Measurements from ENCODE around the gene ENGASE. TPM values are rescaled to one million over a fixed set of nuclear protein-coding genes. Genes with fewer than 3 reads are reported as not detected.
A peak's percentile ranks its signal among the peaks of the same experiment; 100 is the strongest.

The ENGASE gene
- total RNA-seq, 2 experiments from 2014 or later = 41.3 to 41.8 TPM

- CTCF ChIA-PET = interaction anchor here (0.7 to 1.6 kb wide), 2 partner anchors 10 to 43 kb away, joined by 3 read pairs; no protein-coding TSS in a partner anchor
- no peaks in the 10 kb centered on the region for H3K36me3 Mint-ChIP-seq (ENCODE audit: low read depth)
- no peak overlapping the region for H3K27ac Mint-ChIP-seq
- DNase-seq = no peak
- no peak for TF ChIP-seq CTCF (IDR thresholded peaks at IDR 0.05)
- no peaks in the 10 kb centered on the region for H3K4me1 Mint-ChIP-seq (ENCODE audit: low read depth)
- POLR2A ChIA-PET = no interaction called here
- ATAC-seq = no peak
- H3K27me3 Mint-ChIP-seq = peaks cover 2% of the 10 kb centered on the region
- intact Hi-C loops (cut with micrococcal nuclease) = loop anchor here (10.0 kb wide), 1 partner anchor 355 kb away; no protein-coding TSS in a partner anchor
- no peak overlapping the region for H3K4me3 Mint-ChIP-seq
- no peaks in the 10 kb centered on the region for H3K9me3 Mint-ChIP-seq
These were observed 34.7 kb upstream of the ENGASE start for GRCh38 chr17:79039886-79040285.

DNA sequence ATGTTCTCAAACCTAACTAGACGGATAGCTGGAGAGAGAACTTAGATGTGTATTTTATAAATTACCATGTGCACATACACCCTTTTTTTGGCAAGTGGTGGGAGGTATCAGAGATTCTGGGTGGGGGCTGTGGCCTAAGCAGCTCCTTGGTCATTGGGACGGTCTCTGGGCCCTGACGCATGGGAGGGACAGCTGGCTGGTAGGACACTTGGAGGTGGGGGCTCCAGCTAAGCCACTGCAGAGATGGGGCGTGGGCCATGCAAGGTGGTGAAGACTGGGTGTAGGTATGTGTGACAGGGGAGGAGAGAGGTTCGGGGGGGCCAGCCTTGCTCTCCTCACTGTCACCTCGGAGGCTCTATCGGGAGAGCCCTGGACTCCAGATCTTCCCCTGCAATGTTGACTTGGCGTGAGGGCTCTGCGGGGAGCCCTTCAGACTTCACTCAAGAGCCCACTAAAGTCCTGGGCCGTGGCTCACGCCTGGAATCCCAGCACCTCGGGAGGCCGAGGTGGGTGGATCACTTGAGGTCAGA, 33.5 kb upstream of the ENGASE start:
- no peak for TF ChIP-seq CTCF (IDR thresholded peaks at IDR 0.05)
- H3K9me3 Mint-ChIP-seq = no peaks in the 10 kb centered on the region
- H3K4me1 Mint-ChIP-seq (ENCODE audit: low read depth) = no peaks in the 10 kb centered on the region
- intact Hi-C loops (cut with micrococcal nuclease) = loop anchor here (10.0 kb wide), 1 partner anchor 354 kb away; no protein-coding TSS in a partner anchor
- H3K4me3 Mint-ChIP-seq = no peak overlapping the region
- POLR2A ChIA-PET = no interaction called here
- DNase-seq (no peak), ATAC-seq (no peak)
- H3K36me3 Mint-ChIP-seq (ENCODE audit: low read depth) = no peaks in the 10 kb centered on the region
- CTCF ChIA-PET = interaction anchor here (1.1 to 2.7 kb wide), 7 partner anchors 8 to 53 kb away, joined by 3 to 17 read pairs (median 5); no protein-coding TSS in a partner anchor
- no peak overlapping the region for H3K27ac Mint-ChIP-seq
- peaks cover 6% of the 10 kb centered on the region for H3K27me3 Mint-ChIP-seq

- no peaks in the 10 kb centered on the region for H3K9me3 Mint-ChIP-seq
- ATAC-seq = no peak
- peaks cover 6% of the 10 kb centered on the region for H3K27me3 Mint-ChIP-seq
- ChIA-PET CTCF (interaction anchor here (0.7 to 2.7 kb wide), 23 partner anchors 9 to 377 kb away, joined by 3 to 17 read pairs (median 4); no protein-coding TSS in a partner anchor), POLR2A (interaction anchor here (0.7 kb wide), 1 partner anchor 90 kb away, joined by 3 read pairs; no protein-coding TSS in a partner anchor)
- H3K27ac Mint-ChIP-seq = no peak overlapping the region
- no peaks in the 10 kb centered on the region for H3K36me3 Mint-ChIP-seq (ENCODE audit: low read depth)
- no peak for TF ChIP-seq CTCF (IDR thresholded peaks at IDR 0.05)
- intact Hi-C loops (cut with micrococcal nuclease) = loop anchor here (10.0 kb wide), 1 partner anchor 353 kb away; no protein-coding TSS in a partner anchor
- no peak for DNase-seq
- H3K4me1 Mint-ChIP-seq (ENCODE audit: low read depth) = no peaks in the 10 kb centered on the region
- H3K4me3 Mint-ChIP-seq = no peak overlapping the region
These were observed 32.8 kb upstream of the ENGASE start for GRCh38 chr17:79041723-79042420.

DNA sequence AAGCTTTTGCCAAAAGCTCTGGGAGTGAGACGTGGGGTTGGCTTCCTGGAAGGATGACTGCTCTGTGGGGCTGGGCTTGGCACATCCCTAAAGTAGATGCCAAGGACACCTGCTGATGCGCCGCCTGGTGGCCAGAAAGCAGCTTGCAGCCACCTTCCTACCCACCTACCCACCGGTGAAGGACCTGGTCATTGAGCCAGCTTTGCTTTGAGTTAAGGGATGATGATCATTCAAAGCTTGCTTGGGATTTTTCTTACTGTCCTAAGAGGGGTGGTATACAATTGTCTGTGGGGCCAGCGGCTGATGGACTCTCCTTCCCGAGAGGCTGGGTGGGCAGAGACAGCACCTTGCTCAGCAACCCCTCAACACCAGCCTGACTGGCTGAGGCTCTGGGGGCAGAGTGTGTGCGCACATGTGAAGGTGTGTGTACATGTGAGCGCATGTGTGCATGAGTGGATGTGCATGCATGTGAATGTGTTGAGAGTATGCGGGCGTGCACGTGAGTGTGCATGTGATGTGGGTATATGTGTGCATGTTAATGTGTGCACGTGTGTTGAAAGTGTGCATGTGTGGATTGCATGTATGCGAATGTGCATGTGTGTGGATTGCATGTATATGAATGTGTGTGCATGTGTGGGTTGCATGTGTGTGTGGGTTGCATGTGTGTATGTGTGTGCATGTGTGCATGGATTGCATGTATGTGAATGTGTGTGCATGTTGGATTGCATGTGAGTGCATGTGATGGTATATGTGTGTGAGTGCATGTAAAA, 32.0 kb upstream of the ENGASE start:
- H3K27me3 Mint-ChIP-seq = peaks cover 6% of the 10 kb centered on the region
- no peak overlapping the region for H3K4me3 Mint-ChIP-seq
- no peak overlapping the region for H3K27ac Mint-ChIP-seq
- peak; percentile 80 for TF ChIP-seq CTCF (IDR thresholded peaks at IDR 0.05)
- intact Hi-C loops (cut with micrococcal nuclease) = loop anchor here (10.0 kb wide), 1 partner anchor 352 kb away; no protein-coding TSS in a partner anchor
- no peaks in the 10 kb centered on the region for H3K9me3 Mint-ChIP-seq
- DNase-seq = peak; percentile 85
- ATAC-seq = peak; percentile 68
- no peaks in the 10 kb centered on the region for H3K4me1 Mint-ChIP-seq (ENCODE audit: low read depth)
- no peaks in the 10 kb centered on the region for H3K36me3 Mint-ChIP-seq (ENCODE audit: low read depth)
- ChIA-PET CTCF (interaction anchor here (0.7 to 2.7 kb wide), 23 partner anchors 9 to 378 kb away, joined by 3 to 17 read pairs (median 4); no protein-coding TSS in a partner anchor), POLR2A (interaction anchor here (0.7 kb wide), 1 partner anchor 90 kb away, joined by 3 read pairs; no protein-coding TSS in a partner anchor)

Data from activated CD8-positive, alpha-beta T cell treated with anti-CD3 and anti-CD28 coated beads for 36 hours (primary cell).